ENCODE measurements around the gene TMEM255B. TPM values are rescaled to one million over a fixed set of nuclear protein-coding genes. Genes with fewer than 3 reads are reported as not detected.
"Not testable (repeated sequence)": the region's sequence is repeated elsewhere in the genome, so short reads cannot be mapped to it uniquely, and the experiment has no call there.

The TMEM255B gene
- total RNA-seq, 1 donor from 2014 or later, result 8.4 TPM

GRCh38 chr13:113787694-113788093 lies 28.7 kb downstream of the TMEM255B start:
- peaks cover 12% of the 10 kb centered on the region for H3K36me3 Mint-ChIP-seq (ENCODE audit: low read depth, unreplicated experiment)

GRCh38 chr13:113788413-113789135 lies 29.5 kb downstream of the TMEM255B start:
- DNase-seq (ENCODE audit: low read depth), result no peak
- no peak overlapping the region for H3K4me3 Mint-ChIP-seq (ENCODE audit: unreplicated experiment)
- Histone ChIP-seq H4K20me1 (ENCODE audit: insufficient read depth, low read length) (no peaks in the 10 kb centered on the region), H3K27ac (ENCODE audit: low read depth, low read length) (no peak overlapping the region), H3K36me3 (ENCODE audit: insufficient read depth, low read length) (no peaks in the 10 kb centered on the region), H3K9ac (ENCODE audit: low read length) (no peak overlapping the region), H3K27me3 (ENCODE audit: insufficient read depth, low read length) (peaks cover 8% of the 10 kb centered on the region), H3K9me3 (ENCODE audit: insufficient read depth, low read depth, low read length) (peaks cover 3% of the 10 kb centered on the region), H3K79me2 (ENCODE audit: insufficient read depth, low read length) (no peaks in the 10 kb centered on the region), H3K4me1 (ENCODE audit: insufficient read depth, low read length) (peaks cover 12% of the 10 kb centered on the region), H3K4me2 (ENCODE audit: low read length) (no peak overlapping the region), H2AFZ (ENCODE audit: low read depth, low read length) (no peak overlapping the region), H3K4me3 (ENCODE audit: insufficient read depth, low read depth, low read length) (no peak overlapping the region)
- H3K36me3 Mint-ChIP-seq (ENCODE audit: low read depth, unreplicated experiment), result peaks cover 16% of the 10 kb centered on the region
- H3K27me3 Mint-ChIP-seq (ENCODE audit: low read depth, unreplicated experiment), result peaks cover 37% of the 10 kb centered on the region
- no peak overlapping the region for H3K27ac Mint-ChIP-seq (ENCODE audit: unreplicated experiment)
- peaks cover 5% of the 10 kb centered on the region for H3K9me3 Mint-ChIP-seq (ENCODE audit: unreplicated experiment)
- H3K4me1 Mint-ChIP-seq (ENCODE audit: low read depth, unreplicated experiment), result peaks cover 15% of the 10 kb centered on the region
- FAIRE-seq, result no peak
- TF ChIP-seq CTCF (IDR thresholded peaks at IDR 0.05; ENCODE audit: insufficient read depth, low read depth, low read length) (no peak), EZH2 (IDR thresholded peaks at IDR 0.05; ENCODE audit: insufficient read depth, low read length) (no peak)

More at GRCh38 chr13:113787694-113788093, 28.7 kb downstream of the TMEM255B start:
- no peak overlapping the region for H3K9ac ChIP-seq (ENCODE audit: low read length)
- DNase-seq (ENCODE audit: low read depth) (no peak), FAIRE-seq (no peak)
- no peak overlapping the region for H3K27ac ChIP-seq (ENCODE audit: low read depth, low read length)
- Mint-ChIP-seq H3K4me3 (ENCODE audit: unreplicated experiment) (no peak overlapping the region), H3K27ac (ENCODE audit: unreplicated experiment) (no peak overlapping the region), H3K27me3 (ENCODE audit: low read depth, unreplicated experiment) (peaks cover 37% of the 10 kb centered on the region), H3K9me3 (ENCODE audit: unreplicated experiment) (peaks cover 5% of the 10 kb centered on the region), H3K4me1 (ENCODE audit: low read depth, unreplicated experiment) (peaks cover 15% of the 10 kb centered on the region)
- H3K4me3 ChIP-seq (ENCODE audit: insufficient read depth, low read depth, low read length), result no peak overlapping the region
- H3K36me3 ChIP-seq (ENCODE audit: insufficient read depth, low read length), result no peaks in the 10 kb centered on the region
- no peaks in the 10 kb centered on the region for H3K79me2 ChIP-seq (ENCODE audit: insufficient read depth, low read length)
- H3K27me3 ChIP-seq (ENCODE audit: insufficient read depth, low read length), result peaks cover 8% of the 10 kb centered on the region
- H2AFZ ChIP-seq (ENCODE audit: low read depth, low read length), result no peak overlapping the region
- H4K20me1 ChIP-seq (ENCODE audit: insufficient read depth, low read length), result no peaks in the 10 kb centered on the region
- H3K4me2 ChIP-seq (ENCODE audit: low read length), result no peak overlapping the region
- peaks cover 12% of the 10 kb centered on the region for H3K4me1 ChIP-seq (ENCODE audit: insufficient read depth, low read length)
- H3K9me3 ChIP-seq (ENCODE audit: insufficient read depth, low read depth, low read length), result peaks cover 3% of the 10 kb centered on the region
- no peak for TF ChIP-seq CTCF (IDR thresholded peaks at IDR 0.05; ENCODE audit: insufficient read depth, low read depth, low read length)
- TF ChIP-seq EZH2 (IDR thresholded peaks at IDR 0.05; ENCODE audit: insufficient read depth, low read length), result no peak

GRCh38 chr13:113789167-113789566 lies 30.1 kb downstream of the TMEM255B start:
- no peak for FAIRE-seq
- H3K27me3 Mint-ChIP-seq (ENCODE audit: low read depth, unreplicated experiment), result peaks cover 38% of the 10 kb centered on the region
- peaks cover 12% of the 10 kb centered on the region for H3K4me1 ChIP-seq (ENCODE audit: insufficient read depth, low read length)
- no peaks in the 10 kb centered on the region for H3K79me2 ChIP-seq (ENCODE audit: insufficient read depth, low read length)
- no peak overlapping the region for H3K4me3 ChIP-seq (ENCODE audit: insufficient read depth, low read depth, low read length)
- H3K4me1 Mint-ChIP-seq (ENCODE audit: low read depth, unreplicated experiment), result peaks cover 15% of the 10 kb centered on the region
- H4K20me1 ChIP-seq (ENCODE audit: insufficient read depth, low read length), result no peaks in the 10 kb centered on the region
- peaks cover 5% of the 10 kb centered on the region for H3K27me3 ChIP-seq (ENCODE audit: insufficient read depth, low read length)
- no peak for TF ChIP-seq CTCF (IDR thresholded peaks at IDR 0.05; ENCODE audit: insufficient read depth, low read depth, low read length)
- TF ChIP-seq EZH2 (IDR thresholded peaks at IDR 0.05; ENCODE audit: insufficient read depth, low read length), result no peak
- H3K9me3 ChIP-seq (ENCODE audit: insufficient read depth, low read depth, low read length), result peaks cover 3% of the 10 kb centered on the region
- no peak overlapping the region for H3K27ac ChIP-seq (ENCODE audit: low read depth, low read length)
- peaks cover 19% of the 10 kb centered on the region for H3K36me3 Mint-ChIP-seq (ENCODE audit: low read depth, unreplicated experiment)
- H3K4me2 ChIP-seq (ENCODE audit: low read length), result no peak overlapping the region
- no peaks in the 10 kb centered on the region for H3K36me3 ChIP-seq (ENCODE audit: insufficient read depth, low read length)
- H3K9ac ChIP-seq (ENCODE audit: low read length), result no peak overlapping the region
- DNase-seq (ENCODE audit: low read depth), result no peak
- H3K27ac Mint-ChIP-seq (ENCODE audit: unreplicated experiment), result no peak overlapping the region
- H2AFZ ChIP-seq (ENCODE audit: low read depth, low read length), result no peak overlapping the region
- H3K9me3 Mint-ChIP-seq (ENCODE audit: unreplicated experiment), result peaks cover 7% of the 10 kb centered on the region
- no peak overlapping the region for H3K4me3 Mint-ChIP-seq (ENCODE audit: unreplicated experiment)

- not testable (repeated sequence) for H3K4me1 ChIP-seq (ENCODE audit: insufficient read depth, low read length); H3K36me3 ChIP-seq (ENCODE audit: insufficient read depth, low read length); H3K27me3 ChIP-seq (ENCODE audit: insufficient read depth, low read length); H3K4me2 ChIP-seq (ENCODE audit: low read length); H3K27ac ChIP-seq (ENCODE audit: low read depth, low read length); H3K4me3 ChIP-seq (ENCODE audit: insufficient read depth, low read depth, low read length); H3K9me3 Mint-ChIP-seq (ENCODE audit: unreplicated experiment); H4K20me1 ChIP-seq (ENCODE audit: insufficient read depth, low read length); H3K27ac Mint-ChIP-seq (ENCODE audit: unreplicated experiment); H3K4me3 Mint-ChIP-seq (ENCODE audit: unreplicated experiment); DNase-seq (ENCODE audit: low read depth); H3K79me2 ChIP-seq (ENCODE audit: insufficient read depth, low read length); H3K9me3 ChIP-seq (ENCODE audit: insufficient read depth, low read depth, low read length); FAIRE-seq; H3K4me1 Mint-ChIP-seq (ENCODE audit: low read depth, unreplicated experiment); H3K9ac ChIP-seq (ENCODE audit: low read length); H2AFZ ChIP-seq (ENCODE audit: low read depth, low read length)
- Mint-ChIP-seq H3K27me3 (ENCODE audit: low read depth, unreplicated experiment) (peaks cover 37% of the 10 kb centered on the region), H3K36me3 (ENCODE audit: low read depth, unreplicated experiment) (peaks cover 18% of the 10 kb centered on the region)
Measured at GRCh38 chr13:113789931-113790330, 30.9 kb downstream of the TMEM255B start.
